ENCODE data around the gene C11orf91.

Gene C11orf91

GRCh38 chr11:33725496-33725895 lies 24.9 kb upstream of the C11orf91 start:
- TF ChIP-seq CTCF (IDR thresholded peaks at IDR 0.05; ENCODE audit: extremely low read depth, missing control alignments) = no peak
- no peak for DNase-seq (ENCODE audit: low spot score)

GRCh38 chr11:33724644-33725035 lies 24.0 kb upstream of the C11orf91 start:
- no peak for DNase-seq (ENCODE audit: low spot score)
- no peak for TF ChIP-seq CTCF (IDR thresholded peaks at IDR 0.05; ENCODE audit: extremely low read depth, missing control alignments)

- DNase-seq (ENCODE audit: low spot score) = no peak
- TF ChIP-seq CTCF (IDR thresholded peaks at IDR 0.05; ENCODE audit: extremely low read depth, missing control alignments) = no peak
These were observed 22.7 kb upstream of the C11orf91 start for GRCh38 chr11:33723238-33723881.

- peak; percentile 64 for DNase-seq (ENCODE audit: low spot score)
These were observed 22.1 kb upstream of the C11orf91 start for GRCh38 chr11:33722590-33723234.

GRCh38 chr11:33721984-33722383 lies 21.4 kb upstream of the C11orf91 start:
- DNase-seq (ENCODE audit: low spot score) = no peak
- TF ChIP-seq CTCF (IDR thresholded peaks at IDR 0.05; ENCODE audit: extremely low read depth, missing control alignments) = no peak

More at GRCh38 chr11:33722590-33723234, 22.1 kb upstream of the C11orf91 start:
- TF ChIP-seq CTCF (IDR thresholded peaks at IDR 0.05; ENCODE audit: extremely low read depth, missing control alignments) = no peak

- no peak for TF ChIP-seq CTCF (IDR thresholded peaks at IDR 0.05; ENCODE audit: extremely low read depth, missing control alignments)
- DNase-seq (ENCODE audit: low spot score) = no peak
These were observed 20.8 kb upstream of the C11orf91 start for GRCh38 chr11:33721426-33721825.

- TF ChIP-seq CTCF (IDR thresholded peaks at IDR 0.05; ENCODE audit: extremely low read depth, missing control alignments) = no peak
- DNase-seq (ENCODE audit: low spot score) = no peak
These were observed 19.0 kb upstream of the C11orf91 start for GRCh38 chr11:33719587-33719986.

All from GM20000 (cell line).